Suppressor macrophage (primary cell): ENCODE data around the gene LEO1.

Experiments
- DNase-seq, 4 experiments: peaks; one replicate each; pipeline ENCODE4 v3.0.0-alpha.2; 2020 to 2022
- total RNA-seq, 17 experiments: gene quantifications; one replicate each; lab custom pipeline; 2026; ENCODE audit warnings: mixed read lengths in 6 of 17, inconsistent platforms in 3 of 17; lab: John Stamatoyannopoulos, UW

Gene LEO1
- total RNA-seq, result 8.8 to 41.1 (median 20.0) reads per million in 17 experiments

- peak; percentile 96 to 99 (median 97) for DNase-seq
Observed at GRCh38 chr15:51971375-51972133, at the start of gene LEO1. Gene LEO1, minus strand, starts transcription at chr15:51971778. Its CDS starts 33 bp downstream, at chr15:51971745.

DNA sequence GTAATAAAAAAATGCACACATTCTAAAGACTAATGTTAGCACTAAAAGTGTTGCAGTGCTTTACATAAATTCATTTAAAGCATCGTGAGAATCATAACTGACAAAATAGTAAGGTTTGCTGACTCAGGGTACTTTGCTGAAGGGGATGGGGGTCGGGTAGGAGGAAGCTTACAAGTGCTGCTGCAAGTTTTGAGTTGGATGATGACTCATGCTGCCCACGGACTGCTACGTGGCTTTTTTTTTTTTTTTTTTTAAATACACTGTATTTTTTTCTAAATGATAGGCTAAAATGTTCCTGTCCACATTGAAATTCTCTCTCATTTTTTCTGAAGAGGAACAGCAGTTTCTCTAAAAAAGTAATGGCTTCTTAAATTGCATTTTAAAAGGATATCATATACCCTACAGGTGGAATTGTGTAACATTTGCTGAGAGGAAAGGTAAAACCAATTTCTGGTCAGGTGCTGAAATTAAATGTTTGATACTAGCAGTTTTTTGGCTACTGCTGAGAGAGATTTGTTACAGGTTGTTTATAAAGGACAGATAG, 49.6 kb upstream of the LEO1 start:
- peak; percentile 85 to 95 (median 91) for DNase-seq

- peak in 2 of 4 experiments; percentile 19 to 38 for DNase-seq
Observed at GRCh38 chr15:52020221-52021085, 48.9 kb upstream of the LEO1 start.

DNA sequence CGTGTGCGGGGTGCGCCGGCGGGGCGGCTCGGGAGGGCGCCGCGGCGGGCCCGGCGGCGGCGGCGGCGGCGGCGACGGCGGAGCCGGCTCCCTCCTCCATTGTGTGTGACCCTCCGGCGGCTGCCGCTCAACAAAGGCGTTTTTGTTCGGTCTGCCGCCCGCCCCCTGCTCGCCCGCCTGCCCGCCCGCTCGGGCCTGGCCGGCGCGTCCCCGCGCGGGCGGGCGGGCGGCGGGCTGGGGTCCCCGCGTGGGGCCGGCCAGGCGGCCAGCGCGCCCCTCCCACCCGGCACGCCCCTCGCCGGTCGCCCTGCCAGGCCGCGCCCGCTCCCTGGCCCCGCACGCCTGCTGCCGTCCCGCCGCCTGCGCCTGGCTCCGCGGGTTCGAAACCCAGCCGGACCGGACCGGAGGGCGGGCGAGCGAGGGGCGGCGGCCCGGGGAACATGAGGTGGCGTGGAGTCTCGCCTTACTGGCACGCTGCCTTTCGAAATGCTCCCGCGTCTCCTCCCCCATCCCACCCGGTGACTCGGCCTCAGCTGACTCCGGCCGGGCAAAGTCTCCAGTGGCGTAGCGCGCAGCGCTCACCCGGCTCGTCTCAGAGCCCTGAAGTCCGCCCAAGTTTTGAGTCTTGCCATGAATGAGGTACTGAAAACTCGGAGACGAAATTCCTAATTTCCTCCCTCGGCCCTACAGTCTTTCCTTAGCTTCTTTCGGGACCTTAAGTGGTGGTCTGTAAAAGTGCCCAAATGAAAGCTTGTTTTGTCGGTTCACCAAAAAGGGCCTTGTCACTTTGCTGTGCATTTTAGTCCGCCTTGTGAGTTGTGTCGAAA, 48.0 kb upstream of the LEO1 start:
- peak; percentile 96 to 98 (median 97) for DNase-seq

DNA sequence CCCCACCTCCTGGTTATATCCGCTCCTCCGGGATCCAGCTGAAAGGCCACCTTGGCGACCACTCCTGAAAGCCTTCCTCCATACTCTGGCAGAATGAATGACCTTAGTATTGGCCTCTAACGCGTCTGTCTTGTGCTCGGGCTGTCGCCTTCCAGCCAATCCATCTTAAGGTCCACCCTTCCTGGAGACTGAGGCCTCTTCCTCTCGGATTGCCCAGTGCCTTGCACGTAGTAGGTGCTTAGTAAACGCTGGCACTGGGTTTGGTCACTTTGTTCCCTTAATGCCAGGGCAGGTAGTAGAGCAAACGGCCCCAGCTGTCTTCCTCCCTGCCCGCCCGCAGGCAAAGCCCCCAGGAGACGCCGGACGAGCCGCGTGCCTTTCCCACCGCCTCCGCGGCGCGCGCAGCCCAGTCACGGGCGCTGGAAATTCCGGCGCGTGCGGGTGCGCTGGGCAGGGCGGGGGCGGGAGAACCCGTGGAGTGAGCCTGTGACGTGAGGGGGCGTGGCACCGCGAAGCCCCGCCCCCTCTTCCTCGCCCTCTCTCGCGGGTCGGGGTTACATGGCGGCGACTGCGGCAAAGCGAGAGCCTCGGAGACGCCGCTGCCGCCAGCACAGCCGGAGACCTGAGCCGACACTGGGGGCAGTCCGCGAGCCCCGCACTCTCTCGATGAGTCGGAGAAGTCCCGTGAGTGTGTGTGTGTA, 47.3 kb upstream of the LEO1 start, which contains the start of gene MAPK6:
Gene MAPK6 (plus strand): TSS at position 527 of the 701 bp plus-strand sequence. CDS start 27,242 bp downstream, outside the sequence.
- DNase-seq, result peak; percentile 96 to 98 (median 98)

DNA sequence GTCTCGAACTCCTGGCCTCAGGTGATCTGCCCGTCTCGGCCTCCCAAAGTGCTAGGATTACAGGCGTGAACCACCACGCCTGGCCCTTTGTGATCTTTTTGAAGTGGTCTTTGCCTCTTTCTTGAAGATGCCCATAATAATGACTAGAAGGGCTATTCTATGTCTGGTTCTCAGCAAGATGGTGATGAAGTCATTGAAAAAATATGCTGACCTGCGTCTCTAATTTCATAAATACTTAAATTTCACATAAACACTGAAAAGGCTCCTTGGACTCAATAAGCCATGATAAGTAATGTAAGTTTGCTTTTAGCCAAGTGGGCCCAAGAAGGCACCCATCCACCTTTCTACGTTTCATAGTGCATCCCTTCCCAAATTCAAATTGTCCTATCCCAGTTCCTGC, 46.7 kb upstream of the LEO1 start:
- DNase-seq, result no peak

- peak in 1 of 4 experiments; percentile 27 for DNase-seq
Observed at GRCh38 chr15:52016316-52016715, 44.7 kb upstream of the LEO1 start.

DNA sequence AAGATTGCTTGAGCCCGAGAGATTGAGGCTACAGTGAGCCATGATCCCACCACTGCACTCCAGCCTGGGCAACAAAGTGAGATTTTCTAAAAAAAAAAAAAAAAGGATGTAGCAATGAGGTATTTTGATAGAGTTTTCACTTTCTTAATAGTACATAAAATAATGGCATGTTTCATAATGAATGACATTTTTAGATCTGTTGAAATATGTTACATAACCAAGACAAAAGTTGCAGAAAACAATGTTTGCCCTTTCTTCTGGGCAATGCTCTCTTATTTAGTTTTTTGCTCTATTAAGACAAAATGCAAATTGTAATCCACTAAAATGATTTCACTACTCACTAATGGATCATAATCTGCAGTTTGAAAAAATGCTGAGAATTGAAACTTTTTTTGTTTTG, 43.0 kb upstream of the LEO1 start:
- DNase-seq, result peak in 2 of 4 experiments; percentile 63

GRCh38 chr15:52013151-52013791, 41.7 kb upstream of the LEO1 start:
- peak; percentile 23 to 86 (median 66) for DNase-seq

GRCh38 chr15:52012210-52012609, 40.6 kb upstream of the LEO1 start:
- DNase-seq, result no peak

DNA sequence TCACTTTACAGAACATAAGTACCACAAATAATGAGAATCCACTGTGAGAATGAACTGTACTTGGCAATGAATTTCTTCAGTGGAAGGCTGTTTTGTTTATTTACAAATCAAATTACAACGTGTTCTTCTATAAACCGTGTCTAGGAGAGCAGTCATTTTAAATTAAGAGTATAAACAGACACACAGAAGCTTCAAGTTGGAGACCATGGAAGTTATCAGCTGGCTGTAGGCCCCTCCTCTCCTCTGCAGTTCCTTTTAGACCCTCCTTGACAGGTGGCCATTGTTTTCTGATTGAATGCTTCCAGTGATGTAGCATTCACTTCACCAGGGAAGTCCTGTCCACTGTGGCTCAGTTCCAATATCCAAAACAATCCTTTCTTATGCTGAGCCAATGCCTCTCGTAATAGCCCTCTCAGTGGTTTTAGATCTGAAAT, 40.1 kb upstream of the LEO1 start:
- DNase-seq, result no peak

DNA sequence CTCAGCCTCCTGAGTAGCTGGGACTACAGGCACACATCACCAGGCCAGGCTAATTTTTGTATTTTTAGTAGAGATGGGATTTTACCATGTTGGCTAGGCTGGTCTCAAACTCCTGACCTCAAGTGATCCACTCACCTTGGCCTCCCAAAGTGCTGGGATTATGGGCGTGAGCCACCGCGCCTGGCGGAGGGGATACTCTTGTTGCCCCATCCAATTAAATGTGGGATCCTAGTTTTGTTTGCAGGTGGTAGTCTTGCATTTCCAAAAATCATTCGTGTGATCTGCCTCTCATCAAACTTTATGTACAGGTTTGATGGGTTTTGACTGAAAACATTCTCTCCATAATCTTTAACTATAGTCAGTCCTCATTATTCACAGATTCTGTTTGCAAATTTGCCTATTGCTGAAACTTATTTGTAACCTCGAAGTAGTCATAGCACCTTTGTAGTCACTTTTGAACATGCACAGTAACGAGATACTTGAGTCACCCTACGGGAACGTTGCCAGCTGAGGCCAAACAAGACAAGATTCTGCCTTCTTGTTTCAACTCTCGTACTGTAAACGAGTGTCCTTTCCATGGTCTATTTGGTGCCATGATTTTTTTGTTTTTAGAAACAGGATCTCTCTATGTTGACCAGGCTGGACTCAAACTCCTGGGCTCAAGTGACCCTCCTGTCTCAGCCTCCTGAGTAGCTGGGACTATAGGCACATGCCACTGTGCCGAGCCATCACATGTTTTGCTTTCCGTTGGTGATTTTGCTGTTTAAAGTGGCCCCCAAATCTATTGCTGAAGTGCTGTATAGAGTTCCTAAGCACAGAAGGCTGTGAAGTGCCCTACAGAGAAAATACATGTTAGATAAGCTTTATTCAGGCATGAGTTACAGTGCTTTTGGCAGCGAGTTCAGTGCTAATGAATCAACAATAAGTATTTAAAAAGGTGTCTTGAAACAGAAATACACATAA, 39.3 kb upstream of the LEO1 start:
- peak in 3 of 4 experiments; percentile 26 to 80 (median 26) for DNase-seq

GRCh38 chr15:52008698-52009434, 37.3 kb upstream of the LEO1 start:
- DNase-seq, result peak in 3 of 4 experiments; percentile 22 to 49 (median 40)

- DNase-seq, result no peak
Observed at GRCh38 chr15:52008359-52008697, 36.8 kb upstream of the LEO1 start.

GRCh38 chr15:52006702-52007340, 35.2 kb upstream of the LEO1 start:
- peak; percentile 54 to 82 (median 78) for DNase-seq

GRCh38 chr15:52005748-52006701, 34.4 kb upstream of the LEO1 start:
- peak in 3 of 4 experiments; percentile 21 to 55 (median 46) for DNase-seq

DNA sequence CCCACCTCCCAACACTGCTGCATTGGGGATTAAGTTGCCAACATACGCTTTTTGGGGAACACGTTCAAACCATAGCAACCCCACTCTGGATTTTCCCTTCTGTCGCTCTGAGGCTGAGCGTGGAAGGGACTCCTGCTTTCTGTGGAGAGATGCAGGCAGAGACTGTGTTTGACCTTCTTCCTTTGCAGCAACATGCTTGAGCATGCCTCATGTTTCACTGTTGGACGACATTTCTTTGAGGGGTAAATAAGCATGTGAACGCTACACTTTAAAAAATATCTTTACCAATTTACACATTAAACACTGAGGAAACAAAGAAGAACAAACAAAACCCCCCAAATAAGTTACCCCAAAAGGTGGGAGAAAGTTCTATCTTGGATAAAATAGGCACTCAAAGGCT, 33.2 kb upstream of the LEO1 start:
- DNase-seq, result no peak
